ENCODE data around the gene AUTS2. TPM values are rescaled to one million over a fixed set of nuclear protein-coding genes. Genes with fewer than 3 reads are reported as not detected.

The AUTS2 gene
- total and polyA plus RNA-seq, 10 of the 15 experiments (the other 5 are each of a cell fraction or from before 2014, with no cell fraction given): 6.4 to 55.6 (median 21.6) TPM

DNA sequence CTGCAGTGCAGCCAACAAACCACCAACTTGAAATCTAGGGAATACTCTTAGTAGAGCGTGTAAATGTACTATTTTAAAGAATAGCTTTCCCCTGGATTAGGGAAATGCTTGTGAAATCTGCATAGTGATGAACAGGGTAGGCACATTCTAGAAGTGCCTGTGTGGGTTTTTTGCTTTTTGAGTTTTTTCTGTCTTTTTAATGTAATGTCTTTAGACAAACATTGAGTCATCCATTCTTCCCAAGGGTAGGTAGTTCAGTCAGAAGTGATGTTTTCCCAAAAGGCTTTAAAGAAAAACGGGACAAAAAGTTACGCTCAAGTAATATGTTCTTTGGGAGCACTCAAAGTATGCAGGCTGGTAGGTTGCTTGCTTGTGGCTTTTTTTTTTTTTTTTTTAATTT is 130.0 kb downstream of the AUTS2 start (continued):
- TF ChIP-seq, protein P1, sequence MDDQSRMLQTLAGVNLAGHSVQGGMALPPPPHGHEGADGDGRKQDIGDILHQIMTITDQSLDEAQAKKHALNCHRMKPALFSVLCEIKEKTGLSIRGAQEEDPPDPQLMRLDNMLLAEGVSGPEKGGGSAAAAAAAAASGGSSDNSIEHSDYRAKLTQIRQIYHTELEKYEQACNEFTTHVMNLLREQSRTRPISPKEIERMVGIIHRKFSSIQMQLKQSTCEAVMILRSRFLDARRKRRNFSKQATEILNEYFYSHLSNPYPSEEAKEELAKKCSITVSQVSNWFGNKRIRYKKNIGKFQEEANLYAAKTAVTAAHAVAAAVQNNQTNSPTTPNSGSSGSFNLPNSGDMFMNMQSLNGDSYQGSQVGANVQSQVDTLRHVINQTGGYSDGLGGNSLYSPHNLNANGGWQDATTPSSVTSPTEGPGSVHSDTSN (IDR thresholded peaks at IDR 0.05; ENCODE audit: insufficient replicate concordance, low read depth, low read length): no peak
- TF ChIP-seq BRCA1 (IDR thresholded peaks at IDR 0.05; ENCODE audit: low read depth, low read length) (no peak), LARP7 (IDR thresholded peaks at IDR 0.05) (no peak), CREM (IDR thresholded peaks at IDR 0.05; ENCODE audit: low read depth) (no peak), MYB (IDR thresholded peaks at IDR 0.05; ENCODE audit: borderline replicate concordance, low read depth, low read length) (no peak)
- TF ChIP-seq, protein P2, sequence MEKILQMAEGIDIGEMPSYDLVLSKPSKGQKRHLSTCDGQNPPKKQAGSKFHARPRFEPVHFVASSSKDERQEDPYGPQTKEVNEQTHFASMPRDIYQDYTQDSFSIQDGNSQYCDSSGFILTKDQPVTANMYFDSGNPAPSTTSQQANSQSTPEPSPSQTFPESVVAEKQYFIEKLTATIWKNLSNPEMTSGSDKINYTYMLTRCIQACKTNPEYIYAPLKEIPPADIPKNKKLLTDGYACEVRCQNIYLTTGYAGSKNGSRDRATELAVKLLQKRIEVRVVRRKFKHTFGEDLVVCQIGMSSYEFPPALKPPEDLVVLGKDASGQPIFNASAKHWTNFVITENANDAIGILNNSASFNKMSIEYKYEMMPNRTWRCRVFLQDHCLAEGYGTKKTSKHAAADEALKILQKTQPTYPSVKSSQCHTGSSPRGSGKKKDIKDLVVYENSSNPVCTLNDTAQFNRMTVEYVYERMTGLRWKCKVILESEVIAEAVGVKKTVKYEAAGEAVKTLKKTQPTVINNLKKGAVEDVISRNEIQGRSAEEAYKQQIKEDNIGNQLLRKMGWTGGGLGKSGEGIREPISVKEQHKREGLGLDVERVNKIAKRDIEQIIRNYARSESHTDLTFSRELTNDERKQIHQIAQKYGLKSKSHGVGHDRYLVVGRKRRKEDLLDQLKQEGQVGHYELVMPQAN (conservative IDR thresholded peaks at IDR 0.05): no peak

DNA sequence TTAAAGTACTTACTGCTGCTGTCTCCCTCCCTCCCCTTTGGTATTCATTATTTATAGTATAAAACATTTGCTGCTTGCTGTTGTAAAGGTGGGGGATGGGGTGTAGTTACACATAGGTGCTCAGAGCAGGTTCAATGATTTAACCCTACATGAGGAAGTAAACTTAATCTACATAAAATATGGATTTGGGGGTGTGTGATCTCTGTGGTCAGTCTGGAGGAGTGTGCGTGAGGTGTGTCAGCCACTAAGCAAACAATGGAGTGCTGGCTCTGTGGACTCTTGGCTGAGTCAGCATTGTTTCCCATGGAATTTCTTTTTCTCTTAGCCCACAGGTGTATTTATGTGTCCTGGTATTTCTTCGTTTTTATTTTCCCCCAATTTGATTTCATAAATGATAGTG is 133.9 kb downstream of the AUTS2 start:
- Histone ChIP-seq H3K27ac (ENCODE audit: control insufficient read depth, insufficient read depth) (no peak overlapping the region), H3K79me2 (ENCODE audit: control insufficient read depth, insufficient read depth, low read length) (no peaks in the 10 kb centered on the region; the same call in 1 of the 2 replicates), H3K4me2 (ENCODE audit: control insufficient read depth, insufficient read depth) (no peak overlapping the region), H2AFZ (ENCODE audit: control insufficient read depth, low read depth, low read length) (no peak overlapping the region), H3K4me1 (ENCODE audit: control insufficient read depth, insufficient read depth, low read length) (no peaks in the 10 kb centered on the region), H3K36me3 (ENCODE audit: control insufficient read depth in 2 of 2, insufficient read depth in 2 of 2, low read length in 1 of 2) (no peaks in the 10 kb centered on the region), H3K9ac (ENCODE audit: control insufficient read depth, insufficient read depth, low read length) (no peak overlapping the region), H3K9me3 (replicated peaks; ENCODE audit: control insufficient read depth, insufficient read depth, low read length) (no peaks in the 10 kb centered on the region), H3K27me3 (replicated peaks in 1 of 2; ENCODE audit: control insufficient read depth in 2 of 2, insufficient read depth in 2 of 2, low read length in 1 of 2) (no peaks in the 10 kb centered on the region; a peak in 1 of 4 replicates), H3K4me3 (no peak overlapping the region), H4K20me1 (ENCODE audit: control insufficient read depth, insufficient read depth) (no peaks in the 10 kb centered on the region; the same call in 1 of the 2 replicates)
- ChIA-PET SMC1A (ENCODE audit: uncharacterized antibody, unreplicated experiment) (no interaction called here), CTCF (no interaction called here), POLR2A (no interaction called here), RAD21 (ENCODE audit: unreplicated experiment) (no interaction called here)
- DNase-seq (ENCODE audit: low read depth, low spot score): no peak
- no peak for FAIRE-seq
- 59% methylated on average over 2 of the region's 2 CpGs for WGBS (ENCODE audit: insufficient coverage, insufficient replicate concordance, low lambda C conversion rate, missing lambda C conversion rate)
- in situ Hi-C loops (cut with MboI) (no loop called here), intact Hi-C loops (cut with micrococcal nuclease; ENCODE audit: unreplicated experiment) (loop anchor here (10.0 kb wide), 1 partner anchor 327 kb away; no protein-coding TSS in a partner anchor)
- ATAC-seq: no peak; the same call in none of the 3 replicates
- BruUV-seq (replicated peaks): no TSS peak
- TF ChIP-seq, protein P3, sequence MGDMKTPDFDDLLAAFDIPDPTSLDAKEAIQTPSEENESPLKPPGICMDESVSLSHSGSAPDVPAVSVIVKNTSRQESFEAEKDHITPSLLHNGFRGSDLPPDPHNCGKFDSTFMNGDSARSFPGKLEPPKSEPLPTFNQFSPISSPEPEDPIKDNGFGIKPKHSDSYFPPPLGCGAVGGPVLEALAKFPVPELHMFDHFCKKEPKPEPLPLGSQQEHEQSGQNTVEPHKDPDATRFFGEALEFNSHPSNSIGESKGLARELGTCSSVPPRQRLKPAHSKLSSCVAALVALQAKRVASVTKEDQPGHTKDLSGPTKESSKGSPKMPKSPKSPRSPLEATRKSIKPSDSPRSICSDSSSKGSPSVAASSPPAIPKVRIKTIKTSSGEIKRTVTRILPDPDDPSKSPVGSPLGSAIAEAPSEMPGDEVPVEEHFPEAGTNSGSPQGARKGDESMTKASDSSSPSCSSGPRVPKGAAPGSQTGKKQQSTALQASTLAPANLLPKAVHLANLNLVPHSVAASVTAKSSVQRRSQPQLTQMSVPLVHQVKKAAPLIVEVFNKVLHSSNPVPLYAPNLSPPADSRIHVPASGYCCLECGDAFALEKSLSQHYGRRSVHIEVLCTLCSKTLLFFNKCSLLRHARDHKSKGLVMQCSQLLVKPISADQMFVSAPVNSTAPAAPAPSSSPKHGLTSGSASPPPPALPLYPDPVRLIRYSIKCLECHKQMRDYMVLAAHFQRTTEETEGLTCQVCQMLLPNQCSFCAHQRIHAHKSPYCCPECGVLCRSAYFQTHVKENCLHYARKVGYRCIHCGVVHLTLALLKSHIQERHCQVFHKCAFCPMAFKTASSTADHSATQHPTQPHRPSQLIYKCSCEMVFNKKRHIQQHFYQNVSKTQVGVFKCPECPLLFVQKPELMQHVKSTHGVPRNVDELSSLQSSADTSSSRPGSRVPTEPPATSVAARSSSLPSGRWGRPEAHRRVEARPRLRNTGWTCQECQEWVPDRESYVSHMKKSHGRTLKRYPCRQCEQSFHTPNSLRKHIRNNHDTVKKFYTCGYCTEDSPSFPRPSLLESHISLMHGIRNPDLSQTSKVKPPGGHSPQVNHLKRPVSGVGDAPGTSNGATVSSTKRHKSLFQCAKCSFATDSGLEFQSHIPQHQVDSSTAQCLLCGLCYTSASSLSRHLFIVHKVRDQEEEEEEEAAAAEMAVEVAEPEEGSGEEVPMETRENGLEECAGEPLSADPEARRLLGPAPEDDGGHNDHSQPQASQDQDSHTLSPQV (IDR thresholded peaks at IDR 0.05): no peak
- TF ChIP-seq HDGF (IDR thresholded peaks at IDR 0.05): no peak
- TF ChIP-seq SP1 (IDR thresholded peaks at IDR 0.05; ENCODE audit: low read depth, low read length): no peak
- TF ChIP-seq EGR1 (IDR thresholded peaks at IDR 0.05; ENCODE audit: borderline replicate concordance in 1 of 2, low read depth in 2 of 2, low read length in 2 of 2): no peak
- no peak for TF ChIP-seq BACH1 (IDR thresholded peaks at IDR 0.05; ENCODE audit: borderline replicate concordance)
- TF ChIP-seq ZSCAN29 (IDR thresholded peaks at IDR 0.05): no peak
- TF ChIP-seq, protein P4, sequence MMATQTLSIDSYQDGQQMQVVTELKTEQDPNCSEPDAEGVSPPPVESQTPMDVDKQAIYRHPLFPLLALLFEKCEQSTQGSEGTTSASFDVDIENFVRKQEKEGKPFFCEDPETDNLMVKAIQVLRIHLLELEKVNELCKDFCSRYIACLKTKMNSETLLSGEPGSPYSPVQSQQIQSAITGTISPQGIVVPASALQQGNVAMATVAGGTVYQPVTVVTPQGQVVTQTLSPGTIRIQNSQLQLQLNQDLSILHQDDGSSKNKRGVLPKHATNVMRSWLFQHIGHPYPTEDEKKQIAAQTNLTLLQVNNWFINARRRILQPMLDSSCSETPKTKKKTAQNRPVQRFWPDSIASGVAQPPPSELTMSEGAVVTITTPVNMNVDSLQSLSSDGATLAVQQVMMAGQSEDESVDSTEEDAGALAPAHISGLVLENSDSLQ (IDR thresholded peaks at IDR 0.05): no peak
- no peak for TF ChIP-seq TAF1 (IDR thresholded peaks at IDR 0.05; ENCODE audit: borderline replicate concordance, low read depth, low read length)
- TF ChIP-seq NFIC (IDR thresholded peaks at IDR 0.05; ENCODE audit: low read depth, low read length): no peak
- no peak for TF ChIP-seq CHD1 (IDR thresholded peaks at IDR 0.05; ENCODE audit: low read depth, low read length)
- peak in 1 of 2 experiments; percentile 40; a peak in 1 of 4 replicates for TF ChIP-seq IKZF2 (IDR thresholded peaks at IDR 0.05)

Measured in GM12878 (cell line).